ENCODE measurements around the gene ZBTB45.

Gene ZBTB45

GRCh38 chr19:58519087-58519354 is 589 bp downstream of the ZBTB45 start:
- no peak for TF ChIP-seq CTCF (IDR thresholded peaks at IDR 0.05)

GRCh38 chr19:58518256-58519086 is 1.1 kb downstream of the ZBTB45 start:
- TF ChIP-seq CTCF (IDR thresholded peaks at IDR 0.05) = peak; percentile 12

GRCh38 chr19:58516964-58517833 is 2.4 kb downstream of the ZBTB45 start:
- TF ChIP-seq CTCF (IDR thresholded peaks at IDR 0.05) = peak; percentile 21; the same call in 1 of the 2 replicates

- TF ChIP-seq CTCF (IDR thresholded peaks at IDR 0.05) = no peak
These were observed 3.3 kb downstream of the ZBTB45 start for GRCh38 chr19:58516246-58516836.

GRCh38 chr19:58515259-58515658 is 4.4 kb downstream of the ZBTB45 start:
- no peak for TF ChIP-seq CTCF (IDR thresholded peaks at IDR 0.05)

GRCh38 chr19:58514564-58515022 is 5.0 kb downstream of the ZBTB45 start:
- no peak for TF ChIP-seq CTCF (IDR thresholded peaks at IDR 0.05)

GRCh38 chr19:58513694-58514563 is 5.7 kb downstream of the ZBTB45 start:
- peak; percentile 97 for TF ChIP-seq CTCF (IDR thresholded peaks at IDR 0.05)
